HG02678 (cell line): ENCODE measurements around the gene DOCK4.
A peak's percentile ranks its signal among the peaks of the same experiment; 100 is the strongest.

ENCODE experiments used
- ATAC-seq: cut with Tn5 transposase; IDR thresholded peaks from one replicate; pipeline ENCODE4 v1.9.1; 2021; ENCODE audit warnings: mild to moderate bottlenecking, moderate library complexity; ENCODE audit not compliant: unreplicated experiment

Gene DOCK4

GRCh38 chr7:111747718-111748117 lies 458.5 kb downstream of the DOCK4 start:
- ATAC-seq: no peak

GRCh38 chr7:111746950-111747349 lies 459.2 kb downstream of the DOCK4 start:
- ATAC-seq: no peak

GRCh38 chr7:111744501-111745155 lies 461.6 kb downstream of the DOCK4 start:
- ATAC-seq: no peak

- ATAC-seq: no peak
Measured at GRCh38 chr7:111743244-111743847, 462.9 kb downstream of the DOCK4 start.

- ATAC-seq: peak; percentile 98
Measured at GRCh38 chr7:111741811-111742240, 464.4 kb downstream of the DOCK4 start.

- no peak for ATAC-seq
Measured at GRCh38 chr7:111740942-111741341, 465.3 kb downstream of the DOCK4 start.

- no peak for ATAC-seq
Measured at GRCh38 chr7:111736552-111736874, 469.7 kb downstream of the DOCK4 start.

- ATAC-seq: peak; percentile 87
Measured at GRCh38 chr7:111735661-111736551, 470.3 kb downstream of the DOCK4 start.

GRCh38 chr7:111734954-111735660 lies 471.1 kb downstream of the DOCK4 start:
- no peak for ATAC-seq

GRCh38 chr7:111732923-111733322 lies 473.3 kb downstream of the DOCK4 start:
- no peak for ATAC-seq

GRCh38 chr7:111730476-111731300 lies 475.5 kb downstream of the DOCK4 start:
- ATAC-seq: no peak

GRCh38 chr7:111730057-111730456 lies 476.1 kb downstream of the DOCK4 start:
- ATAC-seq: no peak

GRCh38 chr7:111729483-111729882 lies 476.7 kb downstream of the DOCK4 start:
- no peak for ATAC-seq

- ATAC-seq: no peak
Measured at GRCh38 chr7:111728635-111728995, 477.6 kb downstream of the DOCK4 start.

- ATAC-seq: no peak
Measured at GRCh38 chr7:111727905-111728634, 478.1 kb downstream of the DOCK4 start.

- no peak for ATAC-seq
Measured at GRCh38 chr7:111718886-111719285, 487.3 kb downstream of the DOCK4 start.

GRCh38 chr7:111711426-111712065 lies 494.7 kb downstream of the DOCK4 start:
- ATAC-seq: no peak

GRCh38 chr7:111710839-111711380 lies 495.3 kb downstream of the DOCK4 start:
- no peak for ATAC-seq

- no peak for ATAC-seq
Measured at GRCh38 chr7:111708072-111708471, 498.1 kb downstream of the DOCK4 start.
